ENCODE results near the gene PDE7B. TPM values are rescaled to one million over a fixed set of nuclear protein-coding genes. Genes with fewer than 3 reads are reported as not detected.

The PDE7B gene
- total and polyA plus RNA-seq, 2 of the 8 experiments (the other 6 are each of a cell fraction or from before 2014, with no cell fraction given) = not detected

DNA sequence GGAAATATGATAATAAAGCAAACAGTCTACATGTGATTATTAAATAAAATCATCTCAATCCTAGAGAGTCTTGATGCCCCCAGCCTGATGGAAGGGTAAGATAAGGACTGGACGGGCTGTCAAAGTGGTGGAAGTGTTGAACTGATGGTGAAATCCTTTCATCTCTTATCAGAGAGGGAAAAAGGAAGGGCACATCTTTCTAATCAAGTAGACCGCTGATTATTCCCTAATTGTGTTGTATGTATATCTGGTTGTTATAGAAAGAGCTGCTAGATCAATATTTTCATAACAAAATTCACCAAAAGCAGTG lies 184.5 kb downstream of the PDE7B start (continued):
- TF ChIP-seq, protein P1, sequence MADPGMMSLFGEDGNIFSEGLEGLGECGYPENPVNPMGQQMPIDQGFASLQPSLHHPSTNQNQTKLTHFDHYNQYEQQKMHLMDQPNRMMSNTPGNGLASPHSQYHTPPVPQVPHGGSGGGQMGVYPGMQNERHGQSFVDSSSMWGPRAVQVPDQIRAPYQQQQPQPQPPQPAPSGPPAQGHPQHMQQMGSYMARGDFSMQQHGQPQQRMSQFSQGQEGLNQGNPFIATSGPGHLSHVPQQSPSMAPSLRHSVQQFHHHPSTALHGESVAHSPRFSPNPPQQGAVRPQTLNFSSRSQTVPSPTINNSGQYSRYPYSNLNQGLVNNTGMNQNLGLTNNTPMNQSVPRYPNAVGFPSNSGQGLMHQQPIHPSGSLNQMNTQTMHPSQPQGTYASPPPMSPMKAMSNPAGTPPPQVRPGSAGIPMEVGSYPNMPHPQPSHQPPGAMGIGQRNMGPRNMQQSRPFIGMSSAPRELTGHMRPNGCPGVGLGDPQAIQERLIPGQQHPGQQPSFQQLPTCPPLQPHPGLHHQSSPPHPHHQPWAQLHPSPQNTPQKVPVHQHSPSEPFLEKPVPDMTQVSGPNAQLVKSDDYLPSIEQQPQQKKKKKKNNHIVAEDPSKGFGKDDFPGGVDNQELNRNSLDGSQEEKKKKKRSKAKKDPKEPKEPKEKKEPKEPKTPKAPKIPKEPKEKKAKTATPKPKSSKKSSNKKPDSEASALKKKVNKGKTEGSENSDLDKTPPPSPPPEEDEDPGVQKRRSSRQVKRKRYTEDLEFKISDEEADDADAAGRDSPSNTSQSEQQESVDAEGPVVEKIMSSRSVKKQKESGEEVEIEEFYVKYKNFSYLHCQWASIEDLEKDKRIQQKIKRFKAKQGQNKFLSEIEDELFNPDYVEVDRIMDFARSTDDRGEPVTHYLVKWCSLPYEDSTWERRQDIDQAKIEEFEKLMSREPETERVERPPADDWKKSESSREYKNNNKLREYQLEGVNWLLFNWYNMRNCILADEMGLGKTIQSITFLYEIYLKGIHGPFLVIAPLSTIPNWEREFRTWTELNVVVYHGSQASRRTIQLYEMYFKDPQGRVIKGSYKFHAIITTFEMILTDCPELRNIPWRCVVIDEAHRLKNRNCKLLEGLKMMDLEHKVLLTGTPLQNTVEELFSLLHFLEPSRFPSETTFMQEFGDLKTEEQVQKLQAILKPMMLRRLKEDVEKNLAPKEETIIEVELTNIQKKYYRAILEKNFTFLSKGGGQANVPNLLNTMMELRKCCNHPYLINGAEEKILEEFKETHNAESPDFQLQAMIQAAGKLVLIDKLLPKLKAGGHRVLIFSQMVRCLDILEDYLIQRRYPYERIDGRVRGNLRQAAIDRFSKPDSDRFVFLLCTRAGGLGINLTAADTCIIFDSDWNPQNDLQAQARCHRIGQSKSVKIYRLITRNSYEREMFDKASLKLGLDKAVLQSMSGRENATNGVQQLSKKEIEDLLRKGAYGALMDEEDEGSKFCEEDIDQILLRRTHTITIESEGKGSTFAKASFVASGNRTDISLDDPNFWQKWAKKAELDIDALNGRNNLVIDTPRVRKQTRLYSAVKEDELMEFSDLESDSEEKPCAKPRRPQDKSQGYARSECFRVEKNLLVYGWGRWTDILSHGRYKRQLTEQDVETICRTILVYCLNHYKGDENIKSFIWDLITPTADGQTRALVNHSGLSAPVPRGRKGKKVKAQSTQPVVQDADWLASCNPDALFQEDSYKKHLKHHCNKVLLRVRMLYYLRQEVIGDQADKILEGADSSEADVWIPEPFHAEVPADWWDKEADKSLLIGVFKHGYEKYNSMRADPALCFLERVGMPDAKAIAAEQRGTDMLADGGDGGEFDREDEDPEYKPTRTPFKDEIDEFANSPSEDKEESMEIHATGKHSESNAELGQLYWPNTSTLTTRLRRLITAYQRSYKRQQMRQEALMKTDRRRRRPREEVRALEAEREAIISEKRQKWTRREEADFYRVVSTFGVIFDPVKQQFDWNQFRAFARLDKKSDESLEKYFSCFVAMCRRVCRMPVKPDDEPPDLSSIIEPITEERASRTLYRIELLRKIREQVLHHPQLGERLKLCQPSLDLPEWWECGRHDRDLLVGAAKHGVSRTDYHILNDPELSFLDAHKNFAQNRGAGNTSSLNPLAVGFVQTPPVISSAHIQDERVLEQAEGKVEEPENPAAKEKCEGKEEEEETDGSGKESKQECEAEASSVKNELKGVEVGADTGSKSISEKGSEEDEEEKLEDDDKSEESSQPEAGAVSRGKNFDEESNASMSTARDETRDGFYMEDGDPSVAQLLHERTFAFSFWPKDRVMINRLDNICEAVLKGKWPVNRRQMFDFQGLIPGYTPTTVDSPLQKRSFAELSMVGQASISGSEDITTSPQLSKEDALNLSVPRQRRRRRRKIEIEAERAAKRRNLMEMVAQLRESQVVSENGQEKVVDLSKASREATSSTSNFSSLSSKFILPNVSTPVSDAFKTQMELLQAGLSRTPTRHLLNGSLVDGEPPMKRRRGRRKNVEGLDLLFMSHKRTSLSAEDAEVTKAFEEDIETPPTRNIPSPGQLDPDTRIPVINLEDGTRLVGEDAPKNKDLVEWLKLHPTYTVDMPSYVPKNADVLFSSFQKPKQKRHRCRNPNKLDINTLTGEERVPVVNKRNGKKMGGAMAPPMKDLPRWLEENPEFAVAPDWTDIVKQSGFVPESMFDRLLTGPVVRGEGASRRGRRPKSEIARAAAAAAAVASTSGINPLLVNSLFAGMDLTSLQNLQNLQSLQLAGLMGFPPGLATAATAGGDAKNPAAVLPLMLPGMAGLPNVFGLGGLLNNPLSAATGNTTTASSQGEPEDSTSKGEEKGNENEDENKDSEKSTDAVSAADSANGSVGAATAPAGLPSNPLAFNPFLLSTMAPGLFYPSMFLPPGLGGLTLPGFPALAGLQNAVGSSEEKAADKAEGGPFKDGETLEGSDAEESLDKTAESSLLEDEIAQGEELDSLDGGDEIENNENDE (IDR thresholded peaks at IDR 0.05; ENCODE audit: insufficient replicate concordance, low read length) = no peak

Measured in H1 (cell line).